Stomach smooth muscle (tissue), 2 donors: ENCODE data around the gene C16orf92.

Source experiments
- H3K27ac ChIP-seq: one replicate; pipeline ENCODE4 v1.7.0; 2013; ENCODE audit warnings: mild to moderate bottlenecking, low read length, inconsistent platforms
- H3K27me3 ChIP-seq, 2 donors: one replicate each; pipeline ENCODE4 v1.7.0; 2013; ENCODE audit warnings: low read length in 2 of 2; ENCODE audit not compliant: insufficient read depth in 2 of 2, control insufficient read depth in 1 of 2
- H3K36me3 ChIP-seq, 2 donors: one replicate each; pipeline ENCODE4 v1.7.0; 2013; ENCODE audit warnings: low read length in 2 of 2; ENCODE audit not compliant: control insufficient read depth in 2 of 2, insufficient read depth in 2 of 2
- H3K4me1 ChIP-seq: one replicate; pipeline ENCODE4 v1.7.0; 2013; ENCODE audit warnings: low read length; ENCODE audit not compliant: control insufficient read depth, insufficient read depth
- H3K4me3 ChIP-seq, 2 donors: one replicate each; pipeline ENCODE4 v1.7.0; 2013; ENCODE audit warnings: low read length in 2 of 2
- H3K9ac ChIP-seq, 2 donors: one replicate each; pipeline ENCODE4 v1.7.0; 2013; ENCODE audit warnings: low read length in 2 of 2, mild to moderate bottlenecking in 1 of 2
- H3K9me3 ChIP-seq, 2 donors: one replicate each; pipeline ENCODE4 v1.7.0; 2013; ENCODE audit warnings: low read length in 2 of 2; ENCODE audit not compliant: control insufficient read depth in 2 of 2
- donor health status: healthy.
- donor health status: Pancreatic carcinoma.

Gene C16orf92

DNA sequence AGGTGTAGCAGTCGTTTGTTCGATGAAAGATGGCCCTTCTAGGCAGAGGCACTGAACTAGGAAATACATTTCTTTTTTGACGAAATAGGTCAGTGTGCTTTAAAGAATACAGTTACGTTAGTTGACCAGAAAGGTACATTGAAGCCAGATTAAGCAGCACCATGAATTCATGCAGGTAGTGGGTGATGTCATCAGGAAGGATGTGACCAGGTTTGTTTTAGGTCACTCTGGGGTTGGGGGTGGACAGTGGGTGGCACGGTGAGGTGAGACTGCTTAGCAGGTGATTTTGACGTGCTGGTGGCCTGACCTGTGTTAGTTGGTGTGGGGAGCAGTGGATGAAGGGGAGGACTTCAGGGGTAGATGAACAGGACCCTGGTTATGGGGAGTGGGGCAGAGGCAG is 23.4 kb upstream of the C16orf92 start:
- Histone ChIP-seq H3K27me3 (no peaks in the 10 kb centered on the region), H3K9me3 (no peaks in the 10 kb centered on the region), H3K4me3 (no peak overlapping the region), H3K27ac (no peak overlapping the region), H3K9ac (no peak overlapping the region), H3K4me1 (peaks cover 17% of the 10 kb centered on the region), H3K36me3 (peaks cover 3 to 14% of the 10 kb centered on the region in 2 donors)

DNA sequence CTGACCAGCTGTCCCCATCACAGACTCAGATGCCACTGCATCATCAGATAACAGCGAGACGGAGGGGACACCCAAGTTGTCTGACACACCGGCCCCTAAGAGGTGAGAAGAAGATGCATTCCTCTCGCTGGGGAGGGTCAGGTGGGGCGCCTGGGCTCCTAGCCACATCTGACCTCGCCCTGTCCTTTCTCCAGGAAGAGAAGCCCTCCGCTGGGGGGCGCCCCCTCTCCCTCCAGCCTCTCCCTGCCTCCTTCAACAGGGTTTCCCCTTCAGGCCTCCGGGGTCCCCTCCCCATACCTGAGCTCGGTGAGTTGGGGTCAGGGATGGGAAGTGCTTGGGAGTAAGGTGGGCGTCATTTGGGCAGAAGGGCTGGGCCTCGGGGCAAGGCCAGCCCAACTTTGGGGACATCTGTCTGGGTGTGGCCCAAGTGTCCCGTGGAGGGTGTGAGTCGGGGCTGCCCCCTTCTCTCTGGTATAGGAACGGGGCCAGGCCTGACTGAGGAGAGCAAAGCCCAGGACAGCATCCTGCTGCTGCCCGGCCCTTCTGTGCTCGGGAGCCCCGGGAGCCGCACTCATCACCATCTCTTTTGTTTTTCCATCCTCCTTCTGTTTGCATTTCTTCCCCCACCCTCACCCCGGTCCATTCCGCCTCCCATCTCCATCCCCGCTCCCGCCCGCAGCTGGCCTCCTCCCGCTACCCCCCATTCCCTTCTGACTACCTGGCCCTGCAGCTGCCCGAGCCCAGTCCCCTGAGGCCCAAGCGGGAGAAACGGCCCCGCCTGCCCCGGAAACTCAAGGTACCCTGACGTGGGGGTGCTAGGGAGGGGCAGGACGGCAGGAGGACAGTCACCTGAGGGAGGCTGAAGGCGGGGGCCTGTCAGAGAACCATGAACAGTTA is 22.0 kb upstream of the C16orf92 start:
- H3K27me3 ChIP-seq, result no peaks in the 10 kb centered on the region
- H3K9me3 ChIP-seq, result no peaks in the 10 kb centered on the region
- no peak overlapping the region for H3K27ac ChIP-seq
- H3K36me3 ChIP-seq, result peaks cover 3 to 14% of the 10 kb centered on the region in 2 donors
- H3K9ac ChIP-seq, result no peak overlapping the region
- H3K4me3 ChIP-seq, result no peak overlapping the region
- peaks cover 14% of the 10 kb centered on the region for H3K4me1 ChIP-seq

DNA sequence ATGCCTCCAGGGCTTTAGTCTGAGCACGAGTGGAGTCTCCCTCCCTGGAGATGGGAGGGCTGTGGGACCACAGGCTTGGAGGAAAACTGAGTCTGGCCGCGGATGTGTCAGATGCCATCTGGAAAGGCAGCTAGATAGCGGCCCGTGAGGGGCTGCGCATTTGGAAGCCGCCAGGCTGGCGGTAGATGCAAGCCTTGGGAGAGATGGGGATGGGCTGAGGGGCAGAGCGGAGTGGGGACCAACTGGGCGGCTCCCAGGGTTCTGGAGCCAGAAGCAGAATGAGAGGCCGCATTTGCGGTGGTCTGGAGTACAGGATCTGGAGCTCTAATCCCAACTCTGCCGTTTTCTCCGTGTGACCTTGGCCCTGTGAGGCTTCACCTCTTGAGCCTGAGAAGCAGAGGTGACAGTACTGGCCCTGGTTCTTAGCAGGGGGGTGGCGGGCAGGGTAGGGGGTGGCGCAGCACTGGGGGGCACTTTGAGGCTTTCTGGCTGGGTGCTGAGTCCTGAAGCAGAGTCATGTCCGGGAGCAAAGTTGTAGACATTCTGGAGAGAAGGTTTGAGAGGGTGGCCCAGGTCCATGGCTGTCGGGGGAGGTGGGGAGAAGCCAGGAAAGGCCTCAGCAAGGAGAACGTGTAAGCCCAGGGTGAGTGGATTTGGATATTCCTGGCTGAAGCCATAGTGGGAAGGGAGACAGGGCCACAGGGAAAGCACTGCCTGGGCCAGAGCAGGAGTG is 20.2 kb upstream of the C16orf92 start:
- Histone ChIP-seq H3K36me3 (peaks cover 3 to 14% of the 10 kb centered on the region in 2 donors), H3K9me3 (no peaks in the 10 kb centered on the region)

GRCh38 chr16:30003670-30004423 is 19.2 kb upstream of the C16orf92 start:
- Histone ChIP-seq H3K9me3 (no peaks in the 10 kb centered on the region), H3K4me3 (no peak overlapping the region), H3K4me1 (peaks cover 5% of the 10 kb centered on the region), H3K27me3 (peaks cover 2 to 6% of the 10 kb centered on the region in 2 donors), H3K27ac (no peak overlapping the region), H3K9ac (no peak overlapping the region), H3K36me3 (peaks cover 0 to 14% of the 10 kb centered on the region in 2 donors)

More for the DNA sequence above, 20.2 kb upstream of the C16orf92 start:
- peaks cover 0 to 3% of the 10 kb centered on the region in 2 donors for H3K27me3 ChIP-seq
- no peak overlapping the region for H3K4me3 ChIP-seq
- no peak overlapping the region for H3K9ac ChIP-seq
- no peak overlapping the region for H3K27ac ChIP-seq
- peaks cover 5% of the 10 kb centered on the region for H3K4me1 ChIP-seq

DNA sequence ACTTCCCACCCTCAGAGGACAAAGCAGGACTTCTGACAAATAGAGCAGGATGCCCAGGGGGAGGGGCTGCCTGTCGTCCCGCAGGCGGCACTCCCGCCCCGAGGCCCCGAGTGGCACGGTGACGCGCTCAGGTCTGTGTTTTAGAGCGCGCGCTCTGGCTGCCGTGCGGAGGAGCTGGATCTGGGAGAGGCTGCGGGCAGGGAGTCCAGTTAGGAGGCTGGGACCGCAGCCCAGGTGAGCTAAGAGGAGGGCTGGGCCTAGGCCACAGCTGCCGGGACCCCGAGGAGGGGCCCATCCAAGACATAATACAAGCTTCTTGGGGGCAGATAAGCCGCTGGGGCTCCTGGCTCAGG is 18.6 kb upstream of the C16orf92 start:
- no peak overlapping the region for H3K9ac ChIP-seq
- peaks cover 4 to 11% of the 10 kb centered on the region in 2 donors for H3K27me3 ChIP-seq
- H3K4me3 ChIP-seq, result no peak overlapping the region
- peaks cover 5% of the 10 kb centered on the region for H3K4me1 ChIP-seq
- no peaks in the 10 kb centered on the region for H3K9me3 ChIP-seq
- H3K36me3 ChIP-seq, result peaks cover 0 to 10% of the 10 kb centered on the region in 2 donors
- no peak overlapping the region for H3K27ac ChIP-seq

- Histone ChIP-seq H3K4me3 (no peak overlapping the region), H3K9me3 (no peaks in the 10 kb centered on the region), H3K4me1 (peaks cover 7% of the 10 kb centered on the region), H3K36me3 (peaks cover 0 to 9% of the 10 kb centered on the region in 2 donors), H3K27ac (no peak overlapping the region), H3K27me3 (peaks cover 8 to 16% of the 10 kb centered on the region in 2 donors), H3K9ac (no peak overlapping the region)
Measured at GRCh38 chr16:30004811-30005242, 18.2 kb upstream of the C16orf92 start.

DNA sequence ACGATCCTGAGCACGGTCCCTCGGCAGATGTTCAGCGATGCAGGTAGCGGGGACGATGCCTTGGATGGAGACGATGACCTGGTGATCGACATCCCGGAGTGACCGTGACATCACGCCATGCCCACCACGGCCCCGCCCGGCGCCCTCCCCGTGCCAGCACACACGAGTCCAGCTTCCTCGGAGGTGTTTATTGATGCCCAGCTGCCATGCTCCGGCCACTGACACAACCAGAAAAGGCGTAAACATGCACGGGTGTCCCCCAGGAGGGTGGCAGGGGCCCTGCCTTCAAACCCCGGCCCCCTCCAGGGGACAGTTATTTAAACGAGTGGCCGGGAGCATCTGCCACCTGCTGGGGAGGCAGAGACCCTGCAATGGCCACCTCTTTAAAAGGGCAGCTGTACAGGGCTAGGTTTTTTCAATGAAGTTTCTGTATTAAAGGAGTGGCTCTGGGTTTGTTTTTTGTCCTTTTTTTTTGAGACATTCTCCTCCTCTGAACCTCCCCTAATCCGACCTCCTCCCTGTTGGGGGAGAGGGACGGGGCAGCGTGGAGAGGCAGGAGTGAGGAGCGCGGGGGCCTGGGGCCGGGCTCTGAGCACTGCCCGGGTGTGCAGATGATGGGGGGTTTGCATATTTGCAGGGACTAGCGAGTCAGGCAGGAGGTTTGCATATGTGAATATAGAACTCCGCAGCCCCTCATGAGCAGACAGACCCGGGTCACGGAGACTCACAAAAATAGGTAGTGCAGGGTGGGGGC is 17.5 kb upstream of the C16orf92 start:
- no peak overlapping the region for H3K27ac ChIP-seq
- peaks cover 12% of the 10 kb centered on the region for H3K4me1 ChIP-seq
- H3K36me3 ChIP-seq, result peaks cover 0 to 9% of the 10 kb centered on the region in 2 donors
- H3K9me3 ChIP-seq, result no peaks in the 10 kb centered on the region
- peaks cover 15 to 23% of the 10 kb centered on the region in 2 donors for H3K27me3 ChIP-seq
- H3K4me3 ChIP-seq, result peak overlapping the region in 1 of 2 donors; percentile 35
- no peak overlapping the region for H3K9ac ChIP-seq

DNA sequence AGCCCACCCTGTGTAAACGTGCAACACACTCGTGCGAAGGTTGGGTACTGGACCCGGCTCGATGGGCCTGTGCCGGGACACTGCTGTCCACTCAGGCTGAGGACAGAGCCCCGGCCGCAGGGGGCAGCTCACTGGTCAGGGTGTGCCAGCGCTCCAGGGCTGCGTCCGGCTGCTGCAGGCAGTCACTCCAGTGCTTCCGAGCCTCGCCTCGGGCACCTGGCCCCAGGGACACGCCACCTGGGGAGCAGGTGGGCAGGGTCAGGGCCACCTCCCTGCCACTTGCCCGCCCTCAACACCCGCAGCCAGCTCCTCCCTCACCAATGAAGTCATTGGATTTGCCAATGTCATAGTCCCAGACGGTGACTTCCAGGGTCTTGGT is 16.9 kb upstream of the C16orf92 start:
- Histone ChIP-seq H3K36me3 (peaks cover 0 to 9% of the 10 kb centered on the region in 2 donors), H3K9ac (no peak overlapping the region), H3K27me3 (peaks cover 17 to 27% of the 10 kb centered on the region in 2 donors), H3K27ac (no peak overlapping the region), H3K9me3 (no peaks in the 10 kb centered on the region), H3K4me3 (no peak overlapping the region), H3K4me1 (peaks cover 15% of the 10 kb centered on the region)

GRCh38 chr16:30006659-30007377 is 16.2 kb upstream of the C16orf92 start:
- peaks cover 15% of the 10 kb centered on the region for H3K4me1 ChIP-seq
- no peak overlapping the region for H3K9ac ChIP-seq
- no peak overlapping the region for H3K4me3 ChIP-seq
- no peaks in the 10 kb centered on the region for H3K9me3 ChIP-seq
- H3K36me3 ChIP-seq, result peaks cover 0 to 7% of the 10 kb centered on the region in 2 donors
- H3K27me3 ChIP-seq, result peaks cover 21 to 35% of the 10 kb centered on the region in 2 donors
- no peak overlapping the region for H3K27ac ChIP-seq
